DMS153 treated with DMSO at 0.1 percent for 48 hours (cell line): ENCODE results near the gene COPZ1.
"Not testable (repeated sequence)": the region's sequence is repeated elsewhere in the genome, so short reads cannot be mapped to it uniquely, and the experiment has no call there.

Experiments used
- DNase-seq: peaks from one replicate; lab custom pipeline; 2025; ENCODE audit not compliant: unreplicated experiment; lab: John Stamatoyannopoulos, UW

The COPZ1 gene, protein sequence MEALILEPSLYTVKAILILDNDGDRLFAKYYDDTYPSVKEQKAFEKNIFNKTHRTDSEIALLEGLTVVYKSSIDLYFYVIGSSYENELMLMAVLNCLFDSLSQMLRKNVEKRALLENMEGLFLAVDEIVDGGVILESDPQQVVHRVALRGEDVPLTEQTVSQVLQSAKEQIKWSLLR

DNA sequence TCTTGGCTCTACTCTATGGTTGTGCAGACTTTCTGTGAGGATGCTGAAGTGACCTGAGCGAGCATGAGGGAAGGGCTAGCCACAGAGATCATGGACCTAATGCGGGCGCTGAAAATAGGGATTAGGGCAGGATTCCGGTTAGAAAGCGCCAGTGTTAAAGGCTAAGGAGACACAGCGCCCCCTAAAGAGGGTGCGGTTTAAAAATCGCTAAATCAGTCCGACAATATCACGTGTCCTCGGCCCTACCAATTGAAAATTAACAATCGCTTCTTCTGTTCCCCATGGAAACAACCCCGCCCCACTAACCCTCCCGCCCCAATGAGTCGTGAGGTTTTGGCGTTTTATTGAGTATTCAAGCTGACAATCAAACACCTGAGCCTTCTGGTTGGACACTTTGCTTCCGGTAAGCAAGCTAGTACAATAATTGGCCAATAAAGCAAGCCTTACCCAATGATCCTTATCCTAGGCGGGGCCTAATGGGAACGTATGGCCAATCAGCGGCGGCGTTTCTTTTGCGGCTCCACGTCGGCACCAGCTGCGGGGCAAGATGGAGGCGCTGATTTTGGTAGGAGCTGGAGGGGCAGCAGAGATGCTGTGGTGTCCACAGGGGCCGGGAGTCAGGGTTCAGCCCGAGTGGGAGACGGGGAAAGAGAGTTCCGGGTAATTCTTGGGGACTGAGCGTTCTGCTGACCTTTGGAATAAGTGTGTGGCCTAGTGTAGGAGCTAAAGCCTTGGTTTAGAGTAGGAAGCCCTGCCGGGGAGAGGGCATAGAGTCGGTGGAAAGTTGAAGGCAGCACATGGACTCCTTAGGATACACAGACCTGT is at the start of gene COPZ1:
TSS of gene COPZ1 (plus strand) at position 515 of the 825 bp plus-strand sequence. CDS start at position 548, 33 bp downstream.
- peak; percentile 100 for DNase-seq

DNA sequence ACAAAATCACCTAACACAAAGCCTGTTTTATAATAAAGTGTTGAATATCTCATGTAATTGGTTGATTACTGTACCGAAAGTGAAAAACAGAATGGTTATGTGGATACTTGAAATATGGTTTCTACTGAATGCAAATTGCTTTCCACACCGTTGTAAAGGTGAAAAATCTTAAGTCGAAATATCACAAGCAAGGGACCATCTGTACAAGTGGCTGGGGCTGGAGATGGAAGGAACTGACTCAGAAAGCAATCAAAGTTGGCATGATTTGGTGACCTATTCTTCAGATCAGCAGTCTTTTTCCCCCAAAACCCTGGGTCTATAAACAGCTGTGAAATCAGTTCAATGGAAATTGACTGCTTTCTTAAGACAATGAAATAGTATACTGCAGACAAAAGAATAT is 48.6 kb upstream of the COPZ1 start:
- DNase-seq, result no peak

DNA sequence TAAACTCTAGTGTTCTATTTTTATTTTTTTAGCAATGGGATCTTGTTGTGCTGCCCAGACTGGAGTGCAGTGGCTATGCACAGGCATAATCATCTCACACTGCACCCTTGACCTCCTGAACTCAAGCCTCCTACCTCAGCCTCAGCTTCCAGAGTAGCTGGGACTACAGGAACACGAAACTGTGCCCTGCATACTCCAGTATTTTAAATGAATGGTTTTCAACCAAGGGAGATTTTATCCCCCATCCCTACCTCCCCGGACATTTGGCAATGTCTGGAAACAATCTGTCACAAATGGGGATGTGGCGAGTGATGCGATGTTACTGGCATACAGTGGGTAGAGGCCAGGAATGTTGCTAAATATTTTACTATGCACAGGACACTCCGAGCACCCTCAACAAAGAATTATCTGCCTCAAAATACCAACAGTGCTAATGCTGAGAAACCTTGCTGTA is 47.1 kb upstream of the COPZ1 start:
- no peak for DNase-seq

DNA sequence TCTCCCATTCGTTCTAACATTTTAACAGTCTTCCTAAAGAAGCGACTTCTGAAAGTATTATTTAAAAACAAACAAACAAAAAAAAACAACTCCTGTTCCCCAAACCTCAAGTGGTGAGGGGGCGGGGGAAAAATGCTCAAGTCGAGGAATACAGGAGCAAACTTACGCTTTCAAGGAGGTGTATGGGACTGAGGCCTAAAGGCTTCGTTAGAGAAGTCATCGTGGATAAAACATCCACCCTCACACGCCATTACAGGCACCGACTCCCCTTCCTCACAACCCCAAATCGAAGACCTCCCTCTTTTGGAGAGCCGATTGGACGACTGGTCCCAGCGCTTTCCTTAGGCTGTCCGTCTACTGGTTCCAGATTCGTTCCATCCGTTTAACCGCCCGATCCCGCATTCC is 45.7 kb upstream of the COPZ1 start:
- DNase-seq, result no peak

DNA sequence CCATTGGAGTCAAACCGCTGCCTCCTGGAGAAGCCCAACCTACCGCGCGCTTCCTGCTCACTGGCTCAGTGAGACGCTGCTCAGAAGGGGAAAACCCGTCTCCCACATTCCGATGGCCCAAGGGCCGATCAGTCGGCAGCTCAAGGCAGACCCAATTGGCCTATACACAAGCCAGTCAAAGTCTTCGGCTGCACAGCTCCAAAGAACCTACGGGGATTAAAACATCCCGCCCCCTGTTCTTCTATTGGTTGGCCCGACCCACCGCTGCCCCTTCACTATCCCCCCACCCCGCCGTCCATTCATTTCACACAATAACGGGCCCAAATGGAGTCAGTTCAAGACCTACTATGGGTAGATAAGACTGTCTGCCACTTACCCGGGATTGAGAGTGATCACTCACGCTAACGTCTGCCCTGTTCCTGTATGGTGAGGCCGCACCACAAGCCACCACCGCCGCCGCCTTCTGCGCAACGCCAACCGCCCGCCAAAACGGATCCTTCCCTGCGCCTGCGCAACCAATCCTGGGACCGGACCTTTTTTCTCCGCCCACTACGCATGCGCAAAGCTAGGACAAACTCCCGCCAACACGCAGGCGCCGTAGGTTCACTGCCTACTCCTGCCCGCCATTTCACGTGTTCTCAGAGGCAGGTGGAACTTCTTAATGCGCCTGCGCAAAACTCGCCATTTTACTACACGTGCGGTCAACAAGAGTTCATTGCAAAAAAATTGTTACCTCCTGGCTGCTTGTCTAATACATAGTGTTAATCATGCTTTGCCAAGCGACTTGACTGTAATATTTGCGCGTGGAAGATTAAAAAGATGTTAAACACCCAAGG is 45.1 kb upstream of the COPZ1 start, which contains the start of gene CBX5:
TSS of gene CBX5 (minus strand) at position 491 of the 836 bp plus-strand sequence. CDS start 22,472 bp downstream, outside the sequence.
- peak; percentile 99 for DNase-seq

DNA sequence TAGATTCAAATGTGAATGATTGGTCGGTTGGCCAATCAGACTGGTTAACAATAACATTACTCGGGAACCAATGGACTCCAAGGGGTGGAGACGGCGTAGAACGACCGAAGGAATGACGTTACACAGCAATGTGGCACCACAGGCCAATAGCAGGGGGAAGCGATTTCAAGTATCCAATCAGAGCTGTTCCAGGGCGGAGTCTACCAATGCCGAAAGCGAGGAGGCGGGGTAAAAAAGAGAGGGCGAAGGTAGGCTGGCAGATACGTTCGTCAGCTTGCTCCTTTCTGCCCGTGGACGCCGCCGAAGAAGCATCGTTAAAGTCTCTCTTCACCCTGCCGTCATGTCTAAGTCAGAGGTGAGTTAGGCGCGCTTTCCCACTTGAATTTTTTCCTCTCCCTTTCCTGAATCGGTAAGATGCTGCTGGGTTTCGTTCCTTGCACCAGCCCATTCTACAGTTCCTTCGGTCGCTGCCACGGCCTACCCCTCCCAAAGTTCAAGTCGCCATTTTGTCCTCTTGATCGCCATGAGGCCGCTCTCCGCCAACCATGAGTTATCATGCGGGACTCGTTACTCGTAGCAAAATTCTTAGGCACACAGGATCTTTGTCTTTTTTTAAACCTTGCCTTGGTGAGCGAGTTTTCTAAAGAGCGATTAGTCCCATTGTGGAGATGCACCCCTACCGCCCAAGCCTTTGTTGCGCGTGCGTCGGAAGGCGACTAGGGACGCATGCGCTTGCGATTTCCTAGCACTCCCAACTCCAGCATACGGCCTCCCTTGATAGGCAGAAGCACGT is 44.3 kb upstream of the COPZ1 start, which contains the start of gene HNRNPA1:
TSS of gene HNRNPA1 (plus strand) at position 259 of the 793 bp plus-strand sequence. CDS start at position 341, 82 bp downstream.
- peak; percentile 98 for DNase-seq

DNA sequence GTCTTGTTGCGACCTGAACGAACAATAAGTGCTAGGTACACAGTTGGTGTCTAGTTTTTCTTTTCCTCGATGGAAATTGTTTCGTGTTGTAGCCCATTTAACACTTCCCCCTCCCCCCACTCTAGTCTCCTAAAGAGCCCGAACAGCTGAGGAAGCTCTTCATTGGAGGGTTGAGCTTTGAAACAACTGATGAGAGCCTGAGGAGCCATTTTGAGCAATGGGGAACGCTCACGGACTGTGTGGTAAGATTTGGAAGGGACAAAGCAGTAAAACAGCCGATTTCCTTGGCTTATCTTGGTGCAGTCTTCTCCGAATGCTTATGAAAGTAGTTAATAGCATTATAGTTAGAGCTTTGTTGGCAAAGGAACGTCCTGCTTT is 43.7 kb upstream of the COPZ1 start:
- DNase-seq, result not testable (repeated sequence)

DNA sequence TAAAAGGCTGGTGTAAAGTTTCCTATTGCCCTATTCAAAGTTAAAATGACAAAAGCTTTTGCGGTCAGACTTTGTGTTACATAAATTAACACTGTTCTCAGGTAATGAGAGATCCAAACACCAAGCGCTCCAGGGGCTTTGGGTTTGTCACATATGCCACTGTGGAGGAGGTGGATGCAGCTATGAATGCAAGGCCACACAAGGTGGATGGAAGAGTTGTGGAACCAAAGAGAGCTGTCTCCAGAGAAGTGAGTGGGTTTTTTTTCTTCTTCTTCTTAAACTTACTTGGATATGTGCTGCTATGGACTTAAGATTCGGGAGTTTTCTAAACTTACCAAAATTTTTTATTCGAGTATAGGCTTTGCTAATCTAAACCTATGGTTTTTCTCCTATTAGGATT is 43.2 kb upstream of the COPZ1 start:
- not testable (repeated sequence) for DNase-seq

DNA sequence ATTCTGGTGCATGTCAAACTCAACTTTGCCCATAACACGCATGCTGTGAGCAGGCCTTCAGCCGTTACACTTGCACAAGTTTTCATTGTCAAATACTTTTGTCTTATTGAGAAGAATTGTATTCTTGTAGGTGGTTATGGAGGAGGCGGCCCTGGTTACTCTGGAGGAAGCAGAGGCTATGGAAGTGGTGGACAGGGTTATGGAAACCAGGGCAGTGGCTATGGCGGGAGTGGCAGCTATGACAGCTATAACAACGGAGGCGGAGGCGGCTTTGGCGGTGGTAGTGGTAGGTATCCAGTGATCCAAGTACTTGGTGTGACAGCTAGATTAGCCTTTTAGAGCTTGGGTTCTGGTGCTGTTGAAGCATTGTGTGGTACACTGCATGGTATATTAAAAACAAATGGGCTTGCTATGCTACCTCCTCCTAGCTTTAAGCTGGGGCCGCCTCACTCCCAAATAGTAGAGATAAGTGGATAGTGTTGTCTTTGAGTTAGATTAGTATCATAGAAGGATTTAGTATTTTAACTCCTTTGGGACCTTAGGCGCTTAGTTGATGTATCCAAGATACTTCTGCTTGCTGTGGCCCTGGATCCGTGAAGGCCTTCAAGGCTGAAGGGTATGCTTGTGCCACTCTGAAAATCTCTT is 41.9 kb upstream of the COPZ1 start:
- no peak for DNase-seq

DNA sequence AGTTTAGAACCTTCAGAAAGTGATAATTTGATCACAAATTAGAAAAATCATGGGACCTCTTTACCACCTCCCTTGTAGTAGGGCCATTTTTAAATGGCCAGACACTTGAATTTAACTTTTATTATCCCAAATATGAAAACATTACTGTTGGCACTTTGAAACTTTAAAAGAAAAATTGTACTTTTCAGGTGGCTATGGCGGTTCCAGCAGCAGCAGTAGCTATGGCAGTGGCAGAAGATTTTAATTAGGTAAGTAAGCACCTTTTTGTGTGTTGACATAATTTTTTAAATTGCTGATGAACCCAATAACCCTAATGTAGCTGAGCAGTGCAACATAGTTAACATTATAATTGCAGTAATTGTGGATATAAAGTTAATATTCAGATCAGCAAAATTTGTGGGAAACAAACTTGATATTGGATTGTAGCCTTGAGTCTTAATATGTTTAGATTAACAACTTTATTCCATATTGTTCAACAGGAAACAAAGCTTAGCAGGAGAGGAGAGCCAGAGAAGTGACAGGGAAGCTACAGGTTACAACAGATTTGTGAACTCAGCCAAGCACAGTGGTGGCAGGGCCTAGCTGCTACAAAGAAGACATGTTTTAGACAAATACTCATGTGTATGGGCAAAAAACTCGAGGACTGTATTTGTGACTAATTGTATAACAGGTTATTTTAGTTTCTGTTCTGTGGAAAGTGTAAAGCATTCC is 40.7 kb upstream of the COPZ1 start:
- not testable (repeated sequence) for DNase-seq

DNA sequence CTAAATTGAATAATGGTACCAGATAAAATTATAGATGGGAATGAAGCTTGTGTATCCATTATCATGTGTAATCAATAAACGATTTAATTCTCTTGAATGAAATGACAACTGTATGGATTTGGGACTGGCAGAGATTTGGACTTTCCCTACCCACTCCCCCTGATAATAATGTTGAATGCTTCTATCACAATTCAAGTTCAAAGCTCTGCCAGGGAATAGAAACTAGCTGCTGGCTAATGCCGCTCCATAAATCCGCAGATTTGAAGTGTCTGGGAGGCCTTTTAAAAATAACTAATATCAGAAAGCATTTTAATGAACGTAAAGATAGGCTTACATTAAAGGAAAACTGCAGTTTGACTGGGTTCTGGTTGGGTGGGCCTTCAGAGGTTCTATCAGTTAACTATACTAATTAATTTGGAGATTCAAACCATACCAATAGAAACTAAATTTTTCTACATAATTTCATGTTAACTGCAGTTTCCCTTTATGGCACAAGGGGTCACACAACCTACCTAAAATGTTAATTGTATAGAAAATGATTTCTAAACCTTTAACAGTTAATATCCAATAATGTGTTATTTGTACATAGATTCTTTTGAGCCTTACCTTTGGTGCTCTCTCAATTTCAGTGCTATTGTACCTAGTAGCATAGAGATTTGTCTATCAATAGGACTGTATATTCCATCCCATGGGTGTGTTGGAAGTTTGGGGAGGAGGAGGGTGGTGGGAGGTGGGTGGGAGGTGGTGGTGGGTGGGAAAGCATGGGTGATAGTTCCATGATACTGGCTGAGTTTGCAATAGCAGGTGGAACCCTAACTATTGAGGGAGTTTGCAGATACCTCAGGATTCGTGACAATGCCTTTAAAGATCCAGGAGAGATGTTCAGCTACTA is 39.5 kb upstream of the COPZ1 start:
- no peak for DNase-seq

DNA sequence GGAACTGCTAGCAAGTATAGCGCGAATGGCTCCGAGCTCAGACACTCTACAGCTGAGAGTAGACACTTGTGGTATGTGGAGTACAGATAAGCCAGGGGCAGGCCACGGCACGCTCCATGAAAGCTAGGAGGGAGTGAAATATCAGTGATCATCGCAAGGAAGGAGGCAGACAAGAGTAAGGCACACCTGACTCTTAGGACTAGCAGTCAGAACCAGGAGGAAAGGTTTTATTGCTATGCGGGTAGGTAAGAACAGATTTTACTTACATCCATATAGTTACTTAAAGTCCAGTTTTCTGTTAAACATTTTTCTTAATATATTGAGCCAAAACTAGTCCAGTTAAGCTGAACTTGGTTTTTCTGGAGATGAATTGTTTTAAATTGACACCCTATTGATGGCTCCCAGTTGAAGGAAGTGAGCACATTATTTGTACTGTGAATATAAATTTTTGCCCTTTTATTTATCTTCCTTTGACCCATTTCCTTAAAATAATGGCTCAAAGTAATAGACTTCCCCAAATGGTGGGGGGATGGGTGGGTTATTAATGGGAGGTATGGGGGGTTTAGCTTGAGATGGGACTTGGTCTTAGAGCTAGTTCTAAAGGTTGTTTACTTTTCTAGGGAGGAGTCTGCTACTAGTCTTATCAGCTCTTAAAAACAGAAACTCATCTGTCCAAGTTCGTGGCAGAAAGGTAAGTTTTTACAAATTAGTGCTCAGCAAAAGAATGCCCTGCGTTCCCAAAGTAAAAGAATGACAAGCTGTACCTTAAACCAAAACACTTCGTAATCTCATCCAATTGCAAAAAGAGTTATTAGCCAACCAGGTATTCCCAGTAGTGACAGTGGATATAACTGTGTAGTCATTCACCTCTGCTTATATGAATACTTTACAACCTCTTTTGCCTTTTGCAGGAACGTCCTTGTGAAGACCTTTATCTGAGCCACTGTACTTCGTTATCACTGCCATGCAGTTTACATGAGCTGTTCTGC is 38.6 kb upstream of the COPZ1 start:
- DNase-seq, result no peak

DNA sequence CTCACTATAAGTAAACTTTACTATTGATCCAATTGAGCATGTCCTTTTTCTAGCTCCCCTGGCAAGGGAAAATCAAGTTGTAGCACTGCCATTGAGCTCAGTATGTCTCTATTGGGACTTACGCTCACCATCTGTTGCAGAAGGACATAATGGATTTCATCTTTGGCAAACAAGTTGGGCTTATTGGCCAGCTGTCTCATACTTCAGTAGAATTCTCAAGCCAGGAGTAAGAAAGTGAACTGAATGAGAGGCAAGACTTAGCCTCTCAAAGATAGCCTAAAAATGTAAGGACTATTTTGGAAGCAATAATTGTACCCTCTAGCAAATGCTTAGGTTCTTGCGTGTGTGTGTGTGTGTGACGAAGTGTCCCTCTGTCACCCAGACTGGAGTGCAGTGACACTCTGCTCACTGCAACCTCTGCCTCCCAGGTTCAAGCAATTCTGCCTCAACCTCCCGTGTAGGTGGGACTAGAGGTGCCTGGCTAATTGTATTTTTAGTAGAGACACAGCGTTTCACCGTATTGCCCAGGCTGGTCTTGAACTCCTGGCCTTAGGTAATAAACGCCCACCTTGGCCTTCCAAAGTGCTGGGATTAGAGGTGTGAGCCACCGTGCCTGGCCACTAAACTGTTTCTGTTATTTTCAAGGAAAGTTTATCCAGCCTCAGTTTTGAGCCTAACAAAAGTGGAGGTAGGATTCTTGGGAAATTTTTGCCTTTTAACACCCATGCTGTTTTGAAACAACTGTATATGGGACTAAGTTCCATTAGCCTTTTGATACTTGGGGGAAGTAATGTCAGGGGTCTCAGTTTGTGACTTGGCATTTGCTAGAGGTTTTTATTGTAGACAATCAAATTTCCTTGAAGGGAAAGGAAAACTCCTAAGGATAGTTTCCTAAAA is 37.4 kb upstream of the COPZ1 start:
- no peak for DNase-seq

DNA sequence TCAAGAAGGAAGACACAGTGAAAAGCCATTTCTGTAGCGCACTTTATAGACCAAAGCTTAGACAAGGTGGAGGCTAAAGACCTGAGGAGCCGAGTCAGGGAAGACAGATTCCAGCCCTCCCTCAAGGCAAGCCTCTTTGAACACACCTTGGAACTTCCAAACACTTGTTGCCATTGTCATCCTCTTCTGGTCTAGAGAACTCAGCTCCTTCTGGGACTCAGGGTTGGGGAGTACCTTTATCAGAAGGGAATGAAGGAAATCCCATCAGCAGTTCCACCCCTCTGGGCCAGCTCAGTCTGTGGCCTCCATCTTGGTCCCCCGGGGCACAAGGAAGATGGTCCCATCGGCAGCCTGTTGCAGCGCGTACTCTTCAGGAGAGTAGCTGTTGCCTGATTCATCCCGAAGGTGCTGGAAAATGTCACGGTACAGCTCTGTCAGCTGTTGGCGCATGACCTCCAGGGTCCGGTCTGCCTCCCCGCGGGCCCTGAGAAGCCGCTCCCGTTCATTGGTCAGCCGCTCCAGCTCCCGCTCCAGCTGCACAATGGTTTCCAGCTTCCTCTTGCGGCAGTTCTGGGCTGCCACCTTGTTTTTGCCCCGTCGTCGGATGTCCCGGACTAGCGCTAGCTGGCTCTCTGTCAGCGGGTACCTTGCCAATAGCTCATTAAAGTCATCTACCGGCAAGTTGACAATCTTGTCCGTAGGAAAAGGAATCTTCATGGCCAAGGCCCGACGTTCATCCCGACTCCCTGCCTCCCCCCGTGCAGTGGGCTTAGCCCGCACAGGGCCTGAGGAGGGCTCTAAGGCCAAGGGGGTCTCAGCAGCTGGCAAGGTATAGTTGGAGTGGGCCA is 32.6 kb upstream of the COPZ1 start:
- DNase-seq, result no peak

DNA sequence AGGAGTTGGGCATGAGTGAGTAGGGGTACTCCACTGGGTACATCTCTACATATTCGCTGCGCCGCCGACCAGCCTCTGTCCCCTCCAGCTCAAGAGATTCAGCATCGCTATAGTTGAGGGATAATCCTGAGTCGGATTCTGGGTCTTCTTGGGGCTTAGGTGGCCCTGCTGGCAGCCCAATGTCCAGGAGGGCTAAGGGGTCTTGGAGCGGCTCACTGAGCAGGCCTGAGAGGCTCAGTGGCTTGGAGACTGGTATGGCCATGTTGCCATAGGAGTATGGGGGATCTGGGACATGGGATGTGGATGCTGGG is 32.0 kb upstream of the COPZ1 start:
- no peak for DNase-seq
